Lung (tissue), 12 donors: ENCODE results near the gene C11orf52. TPM values are rescaled to one million over a fixed set of nuclear protein-coding genes. Genes with fewer than 3 reads are reported as not detected.

Experiments
- ATAC-seq: fragments of 200-7000 bp; cut with Tn5 transposase; one replicate; pipeline ENCODE4 v1.9.1; 2020; ENCODE audit warnings: moderate number of reproducible peaks; ENCODE audit not compliant: insufficient read depth, low FRiP score
- DNase-seq, 3 donors: peaks; one replicate each; pipeline ENCODE4 v3.0.0-alpha.2; 2013 to 2017
- H3K27ac ChIP-seq, 2 donors: one replicate each; pipeline ENCODE4 v1.5.1; 2013; ENCODE audit warnings: mild to moderate bottlenecking in 2 of 2, moderate library complexity in 2 of 2, control low read depth in 1 of 2, inconsistent platforms in 1 of 2, low read depth in 1 of 2, low read length in 1 of 2
- H3K27me3 ChIP-seq, 3 donors: one replicate each; pipeline ENCODE4 v1.5.1; 2013; ENCODE audit warnings: low read length in 2 of 3; ENCODE audit not compliant: control insufficient read depth in 3 of 3, insufficient read depth in 3 of 3
- H3K36me3 ChIP-seq, 4 donors: one replicate each; pipeline ENCODE4 v1.5.1; 2013; ENCODE audit warnings: low read length in 4 of 4, mild to moderate bottlenecking in 1 of 4, moderate library complexity in 1 of 4; ENCODE audit not compliant: control insufficient read depth in 4 of 4, insufficient read depth in 4 of 4
- H3K4me1 ChIP-seq, 5 donors: one replicate each; pipeline ENCODE4 v1.5.1; 2013; ENCODE audit warnings: low read length in 5 of 5, mild to moderate bottlenecking in 2 of 5, moderate library complexity in 1 of 5; ENCODE audit not compliant: control insufficient read depth in 5 of 5, insufficient read depth in 5 of 5
- H3K4me3 ChIP-seq: one replicate; pipeline ENCODE4 v1.5.1; 2013; ENCODE audit warnings: mild to moderate bottlenecking, control low read depth, moderate library complexity
- H3K9ac ChIP-seq, 2 donors: one replicate each; pipeline ENCODE4 v1.5.1; 2013; ENCODE audit warnings: low read length in 2 of 2, control low read depth in 1 of 2; ENCODE audit not compliant: insufficient read depth in 1 of 2
- H3K9me3 ChIP-seq, 4 donors: one replicate each; pipeline ENCODE4 v1.5.1; 2013; ENCODE audit warnings: low read length in 3 of 4, mild to moderate bottlenecking in 1 of 4, moderate library complexity in 1 of 4; ENCODE audit not compliant: control insufficient read depth in 4 of 4, insufficient read depth in 3 of 4
- CTCF ChIP-seq: IDR thresholded peaks from 2 replicates; pipeline ENCODE4 v1.5.1; 2012; ENCODE audit warnings: mild to moderate bottlenecking; ENCODE audit errors: control extremely low read depth, extremely low read depth
- WGBS, 2 donors: extraction: QIAGEN DNeasy Blood & Tissue Kit; methylation state at CpG; one replicate each; pipeline ENCODE4 v1.1.7; 2013; 5-methylcytosine and 5-hydroxymethylcytosine counted together
- polyA plus RNA-seq, 2 donors: library from polyadenylated mRNA; stranded (reverse); fragments of 200-250 nt; gene quantifications; one replicate each; pipeline ENCODE4 v1.2.1, GENCODE V29; 2013
- total RNA-seq, 2 donors: library from RNA; depleted of rRNA in 1 of 2; stranded (reverse); fragments of >200 nt in 1 of 2; gene quantifications; one replicate each; pipeline ENCODE4 v1.2.1, GENCODE V29; 2014 to 2021
- donor health status: control.
- donor health status: control.
- donor health status: Bipolar disorder and iron deficiency.
- donor health status: healthy.
- donor health status: DM: yes; HTN: yes; CAD: no.

The C11orf52 gene
- total and polyA plus RNA-seq, 4 donors = 11.1 to 20.4 (median 15.3) TPM

GRCh38 chr11:111920908-111921307 lies 2.2 kb downstream of the C11orf52 start:
- DNase-seq (no peak), ATAC-seq (no peak)
- Histone ChIP-seq H3K36me3 (no peaks in the 10 kb centered on the region), H3K27me3 (no peaks in the 10 kb centered on the region), H3K4me3 (no peak overlapping the region), H3K27ac (no peak overlapping the region), H3K9me3 (no peaks in the 10 kb centered on the region), H3K9ac (no peak overlapping the region), H3K4me1 (peaks cover 5 to 27% (median 8%) of the 10 kb centered on the region in 5 donors)
- no peak for TF ChIP-seq CTCF
- WGBS, 2 donors = 72 to 96% methylated on average over 2 of the region's 2 CpGs

GRCh38 chr11:111921541-111922230 lies 3.0 kb downstream of the C11orf52 start:
- H3K36me3 ChIP-seq = no peaks in the 10 kb centered on the region
- no peak overlapping the region for H3K27ac ChIP-seq
- no peak for ATAC-seq
- 92 to 95% methylated on average over 7 of the region's 7 CpGs for WGBS, 2 donors
- H3K9me3 ChIP-seq = no peaks in the 10 kb centered on the region
- H3K9ac ChIP-seq = no peak overlapping the region
- peaks cover 5 to 32% (median 14%) of the 10 kb centered on the region in 5 donors for H3K4me1 ChIP-seq
- no peak for DNase-seq
- H3K4me3 ChIP-seq = no peak overlapping the region
- H3K27me3 ChIP-seq = no peaks in the 10 kb centered on the region
- TF ChIP-seq CTCF = no peak

GRCh38 chr11:111922803-111923202 lies 4.1 kb downstream of the C11orf52 start:
- WGBS, 2 donors = 16 to 28% methylated on average over 2 of the region's 2 CpGs
- TF ChIP-seq CTCF = no peak
- H3K27ac ChIP-seq = peak overlapping the region; percentile 80 to 97
- no peaks in the 10 kb centered on the region for H3K27me3 ChIP-seq
- no peaks in the 10 kb centered on the region for H3K36me3 ChIP-seq
- peaks cover 7 to 37% (median 15%) of the 10 kb centered on the region in 5 donors for H3K4me1 ChIP-seq
- peak; percentile 55 to 96 (median 94) for DNase-seq
- H3K4me3 ChIP-seq = no peak overlapping the region
- no peak for ATAC-seq
- H3K9ac ChIP-seq = peak overlapping the region in 1 of 2 donors; percentile 79
- no peaks in the 10 kb centered on the region for H3K9me3 ChIP-seq

GRCh38 chr11:111923351-111923788 lies 4.7 kb downstream of the C11orf52 start:
- ATAC-seq (no peak), DNase-seq (peak in 1 of 3 donors; percentile 56)
- peak overlapping the region in 1 of 2 donors; percentile 79 for H3K9ac ChIP-seq
- H3K4me3 ChIP-seq = no peak overlapping the region
- no peak for TF ChIP-seq CTCF
- H3K27me3 ChIP-seq = no peaks in the 10 kb centered on the region
- no peaks in the 10 kb centered on the region for H3K9me3 ChIP-seq
- H3K4me1 ChIP-seq = peaks cover 7 to 37% (median 15%) of the 10 kb centered on the region in 5 donors
- peak overlapping the region; percentile 80 to 97 for H3K27ac ChIP-seq
- WGBS, 2 donors = 38 to 53% methylated on average over 5 of the region's 5 CpGs
- no peaks in the 10 kb centered on the region for H3K36me3 ChIP-seq
